GM19193 (cell line): ENCODE data around the gene HSD17B2.

Source experiments
- POLR2A ChIP-seq: IDR thresholded peaks from 4 replicates; pipeline ENCODE4 v1.6.1; 2011; ENCODE audit not compliant: insufficient read depth, insufficient read length; ENCODE audit errors: extremely low read depth

The HSD17B2 gene, protein sequence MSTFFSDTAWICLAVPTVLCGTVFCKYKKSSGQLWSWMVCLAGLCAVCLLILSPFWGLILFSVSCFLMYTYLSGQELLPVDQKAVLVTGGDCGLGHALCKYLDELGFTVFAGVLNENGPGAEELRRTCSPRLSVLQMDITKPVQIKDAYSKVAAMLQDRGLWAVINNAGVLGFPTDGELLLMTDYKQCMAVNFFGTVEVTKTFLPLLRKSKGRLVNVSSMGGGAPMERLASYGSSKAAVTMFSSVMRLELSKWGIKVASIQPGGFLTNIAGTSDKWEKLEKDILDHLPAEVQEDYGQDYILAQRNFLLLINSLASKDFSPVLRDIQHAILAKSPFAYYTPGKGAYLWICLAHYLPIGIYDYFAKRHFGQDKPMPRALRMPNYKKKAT

DNA sequence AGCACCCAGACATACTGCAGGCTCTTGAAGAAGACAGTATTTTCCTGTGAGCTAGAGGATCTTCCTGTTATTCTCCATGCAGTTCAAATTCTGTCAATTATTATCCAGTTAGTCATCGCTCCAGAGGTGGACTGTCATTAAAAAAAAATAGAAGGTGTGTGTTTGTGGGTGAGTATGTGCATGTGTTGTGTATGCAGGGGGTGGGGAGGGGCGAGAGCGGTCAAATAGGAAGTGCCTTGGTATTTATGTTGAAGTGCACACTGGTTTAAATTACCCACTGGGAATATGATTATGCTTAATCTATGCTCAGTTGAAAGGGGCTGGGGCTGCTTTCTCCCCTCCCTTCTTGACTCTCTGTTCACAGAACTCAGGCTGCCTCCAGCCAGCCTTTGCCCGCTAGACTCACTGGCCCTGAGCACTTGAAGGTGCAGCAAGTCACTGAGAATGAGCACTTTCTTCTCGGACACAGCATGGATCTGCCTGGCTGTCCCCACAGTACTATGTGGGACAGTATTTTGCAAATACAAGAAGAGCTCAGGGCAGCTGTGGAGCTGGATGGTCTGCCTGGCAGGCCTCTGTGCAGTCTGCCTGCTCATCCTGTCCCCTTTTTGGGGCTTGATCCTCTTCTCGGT, at the start of gene HSD17B2:
HSD17B2 (plus strand) TSS at position 273 of the 632 bp plus-strand sequence; CDS start at position 445, 172 bp downstream.
- TF ChIP-seq POLR2A: no peak

DNA sequence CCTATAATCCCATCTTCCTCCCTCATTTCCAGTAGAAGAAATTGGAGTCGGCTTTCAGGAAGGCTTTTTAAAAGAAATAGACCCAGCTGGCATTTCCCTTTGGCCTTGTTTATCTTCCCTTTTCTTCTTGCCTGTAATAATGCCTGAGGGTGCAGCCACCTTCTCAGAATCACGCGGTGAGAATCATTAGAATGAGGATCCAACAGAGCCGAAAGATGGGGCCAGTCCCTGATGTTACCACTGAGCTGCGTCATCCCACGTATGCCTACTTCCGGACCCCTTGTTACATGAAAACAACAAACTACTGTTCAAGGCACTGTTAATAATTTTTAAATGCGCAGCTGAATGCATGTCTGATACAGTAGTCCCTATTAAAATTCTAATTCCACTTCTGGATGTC, 47.9 kb upstream of the HSD17B2 start:
- TF ChIP-seq POLR2A: no peak

DNA sequence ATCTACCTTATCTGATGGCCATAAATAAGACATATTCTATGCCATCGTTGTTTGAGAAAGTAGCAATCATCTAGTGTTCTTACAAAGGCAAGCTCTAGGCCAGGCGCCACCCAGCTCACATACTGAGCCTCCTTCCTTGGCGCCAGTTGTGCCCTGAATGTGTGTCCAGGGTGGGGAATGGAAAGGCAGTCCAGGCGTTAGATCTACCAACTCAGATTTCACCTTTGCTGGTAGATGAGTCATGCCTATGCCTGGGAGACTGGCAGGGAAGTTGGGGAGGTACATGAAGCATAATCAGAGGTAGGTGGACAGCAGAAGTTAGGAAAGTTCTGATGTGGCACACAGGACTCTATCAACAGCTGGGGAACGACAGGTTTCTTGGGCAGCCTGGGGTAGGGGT, 47.3 kb upstream of the HSD17B2 start:
- TF ChIP-seq POLR2A: no peak

DNA sequence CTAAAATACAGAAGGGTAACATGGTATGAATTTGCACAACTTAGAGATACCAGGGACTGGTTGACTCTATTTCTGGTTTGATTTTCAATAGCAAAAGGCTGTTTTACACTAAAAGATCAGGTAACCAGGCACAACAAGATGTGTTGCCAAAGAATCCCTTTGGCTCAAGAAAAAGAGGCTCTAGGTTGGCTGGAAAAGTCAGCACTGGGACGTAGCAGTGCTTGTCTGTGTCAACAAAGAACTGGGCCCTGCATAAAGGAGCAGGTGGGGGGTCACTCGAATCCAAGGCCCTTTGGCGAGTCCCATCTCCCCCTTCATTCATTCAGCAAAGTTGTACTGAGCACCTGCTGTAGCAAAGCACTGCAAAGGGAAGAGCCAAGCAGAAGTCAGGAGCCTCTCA, 42.2 kb upstream of the HSD17B2 start:
- no peak for TF ChIP-seq POLR2A

DNA sequence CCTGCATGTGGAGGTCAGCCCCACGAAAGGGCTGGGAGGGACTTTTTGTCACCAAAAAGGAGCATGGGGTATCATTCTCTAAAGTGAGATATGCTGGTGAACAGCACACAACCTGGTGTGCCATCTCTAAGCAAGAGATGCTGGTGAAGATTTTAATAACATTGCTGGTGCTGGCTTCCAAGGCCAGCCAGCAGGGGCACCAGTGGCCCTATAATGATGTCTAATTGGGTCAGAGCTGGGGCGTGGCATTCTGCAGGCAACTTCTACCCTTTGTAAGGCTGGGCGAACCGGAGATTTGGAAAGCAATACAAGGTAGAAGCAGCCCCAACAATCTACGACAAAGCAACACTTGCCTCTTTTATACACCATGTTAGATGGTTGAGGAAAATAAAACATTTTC, 40.6 kb upstream of the HSD17B2 start:
- TF ChIP-seq POLR2A: no peak

DNA sequence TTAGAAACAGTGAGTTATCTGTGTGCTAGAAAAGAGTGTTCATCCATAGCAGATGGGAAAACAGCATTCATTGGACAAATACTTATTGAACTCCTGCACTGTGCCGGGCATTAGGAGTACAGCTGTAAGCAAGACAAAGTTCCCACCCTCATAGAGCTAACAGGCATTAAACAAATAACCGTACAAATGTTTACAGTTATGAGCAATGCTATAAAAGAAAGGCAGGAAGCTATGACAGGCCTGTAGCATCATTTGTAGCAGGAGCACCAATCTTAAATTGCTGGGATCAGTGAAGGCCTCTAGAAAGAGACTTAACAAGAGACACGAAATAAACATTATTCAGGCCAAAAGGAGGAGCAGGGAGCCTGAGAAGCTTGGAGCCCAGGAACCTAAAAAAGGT, 39.4 kb upstream of the HSD17B2 start:
- TF ChIP-seq POLR2A: no peak

DNA sequence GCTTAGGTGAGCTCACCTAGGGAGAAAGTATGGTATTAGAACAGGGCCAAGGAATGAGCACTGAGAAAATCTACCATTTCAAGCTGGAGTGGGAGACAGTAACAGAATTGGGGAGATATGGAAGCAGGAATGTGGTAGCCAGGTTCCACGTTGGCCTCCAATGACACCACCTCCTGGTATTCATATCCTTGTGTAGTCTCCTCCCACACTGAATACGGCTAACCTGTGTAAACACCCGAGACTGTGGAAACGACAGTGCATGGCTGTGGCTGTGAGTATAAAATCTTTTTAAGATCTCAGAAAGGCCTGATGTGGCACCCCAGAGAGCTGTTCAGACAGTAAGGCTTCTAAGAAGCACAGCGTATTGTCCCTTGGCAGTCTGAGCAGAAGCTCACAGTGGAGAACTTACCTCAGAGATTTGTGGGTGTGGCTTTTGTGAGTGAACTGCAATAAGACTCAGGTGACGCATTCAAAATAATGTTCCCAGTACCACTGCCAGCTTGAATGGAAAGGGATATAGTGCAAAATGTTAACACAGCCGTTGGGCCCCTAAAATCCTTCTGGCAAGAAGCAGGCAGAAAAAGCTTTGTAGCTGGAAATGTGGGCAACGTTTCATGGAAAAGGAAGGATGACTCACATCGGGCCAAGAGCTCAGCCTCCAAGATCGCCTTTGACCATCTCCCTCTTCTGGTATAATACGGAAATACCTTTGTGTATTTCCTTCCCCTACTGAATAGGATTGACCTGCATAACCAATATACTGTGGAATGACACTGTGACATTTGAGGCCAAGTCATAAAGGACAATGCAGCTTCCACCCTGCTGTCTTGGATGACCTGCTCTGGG, 38.2 kb upstream of the HSD17B2 start:
- no peak for TF ChIP-seq POLR2A

DNA sequence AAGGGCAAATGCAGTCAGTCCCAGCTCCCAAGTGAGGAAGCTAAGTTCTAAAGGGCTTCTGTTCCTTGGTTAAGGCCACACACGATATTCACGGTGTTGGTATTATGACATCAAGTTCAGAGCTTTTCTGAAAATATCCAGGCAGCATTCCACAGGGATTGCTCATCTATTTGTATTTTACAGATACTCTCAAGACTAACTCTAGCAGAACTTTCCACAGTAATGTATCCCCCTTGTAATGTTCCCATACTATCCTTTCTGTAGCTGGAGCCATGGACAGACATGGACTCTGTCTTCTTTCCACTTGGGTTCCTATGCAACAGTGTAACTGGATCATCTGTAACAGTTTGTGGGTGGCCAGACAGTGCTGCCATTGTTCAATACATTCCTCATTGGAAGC, 37.3 kb upstream of the HSD17B2 start:
- no peak for TF ChIP-seq POLR2A

DNA sequence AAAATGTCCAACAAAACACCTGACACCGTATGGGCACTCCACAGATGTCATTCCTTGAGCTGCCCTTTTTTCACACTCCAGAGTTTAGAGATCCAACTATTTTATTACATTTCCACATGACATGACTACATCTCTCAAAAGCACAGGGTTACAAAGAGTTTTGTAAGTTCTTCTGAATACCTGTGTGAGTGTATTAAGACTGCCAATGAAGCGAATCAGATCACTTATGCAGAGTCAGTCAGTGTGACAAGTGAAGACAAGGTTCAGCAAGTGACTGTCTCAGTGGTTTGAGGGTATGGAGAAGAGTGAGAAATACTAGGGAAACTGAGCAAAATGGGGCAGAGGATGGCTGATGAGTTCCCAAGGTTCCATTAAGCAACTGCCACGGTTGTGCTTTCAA, 32.2 kb upstream of the HSD17B2 start:
- TF ChIP-seq POLR2A: no peak

DNA sequence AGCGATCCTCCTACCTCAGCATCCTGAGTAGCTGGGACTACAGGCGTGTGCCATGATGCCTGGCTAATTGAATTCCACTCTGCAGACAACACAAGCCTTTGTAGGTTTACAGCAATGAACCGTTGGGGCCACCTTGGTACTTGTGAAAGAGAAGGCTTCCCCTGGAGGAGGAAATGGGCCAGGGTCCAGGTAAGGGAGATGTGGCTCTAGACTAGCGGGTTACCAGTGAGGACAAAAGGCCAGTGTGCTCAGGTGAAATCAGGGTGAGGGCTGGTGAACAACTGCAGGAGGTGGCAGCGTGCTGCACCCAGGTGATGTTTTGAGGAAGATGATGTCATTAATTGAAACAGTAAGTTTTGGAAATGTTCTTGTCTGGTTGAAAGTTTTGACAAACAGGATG, 30.5 kb upstream of the HSD17B2 start:
- no peak for TF ChIP-seq POLR2A

DNA sequence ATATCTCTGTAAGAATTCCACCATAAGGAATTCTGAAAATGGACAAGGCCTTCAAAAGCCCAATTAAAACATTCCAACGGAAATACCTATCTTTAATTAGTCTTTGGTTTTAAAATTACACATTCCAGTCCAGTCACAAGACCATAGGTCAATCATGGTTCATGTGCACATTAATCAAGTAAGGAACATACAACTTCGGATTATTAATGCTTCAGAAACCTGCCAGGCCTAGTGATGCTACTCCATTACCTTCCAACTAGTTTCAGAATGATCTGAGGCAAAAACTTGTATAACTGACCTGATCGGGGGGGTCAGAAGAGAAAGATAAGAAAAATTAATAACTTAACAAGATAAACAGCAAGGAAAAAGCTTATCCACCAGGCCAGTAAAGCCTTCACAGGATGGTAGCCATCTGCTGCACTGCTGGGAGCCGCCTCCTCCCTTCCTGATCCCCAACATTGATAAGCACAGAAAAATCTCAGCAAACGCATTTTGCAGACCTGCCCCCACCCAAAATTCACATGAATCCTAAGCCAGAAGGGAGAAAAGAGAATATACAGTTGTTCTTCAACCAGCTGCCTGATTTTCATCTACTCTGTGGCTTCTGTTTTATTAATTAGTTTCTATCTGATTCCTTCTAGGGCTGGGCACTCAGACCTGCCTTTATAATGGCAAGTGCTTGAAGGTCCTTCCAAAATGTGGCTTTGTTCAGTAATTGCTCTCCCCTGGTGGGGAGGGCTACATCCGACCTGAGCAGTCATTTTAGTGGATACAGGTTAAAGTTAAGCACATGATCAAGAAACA, 29.8 kb upstream of the HSD17B2 start:
- no peak for TF ChIP-seq POLR2A

DNA sequence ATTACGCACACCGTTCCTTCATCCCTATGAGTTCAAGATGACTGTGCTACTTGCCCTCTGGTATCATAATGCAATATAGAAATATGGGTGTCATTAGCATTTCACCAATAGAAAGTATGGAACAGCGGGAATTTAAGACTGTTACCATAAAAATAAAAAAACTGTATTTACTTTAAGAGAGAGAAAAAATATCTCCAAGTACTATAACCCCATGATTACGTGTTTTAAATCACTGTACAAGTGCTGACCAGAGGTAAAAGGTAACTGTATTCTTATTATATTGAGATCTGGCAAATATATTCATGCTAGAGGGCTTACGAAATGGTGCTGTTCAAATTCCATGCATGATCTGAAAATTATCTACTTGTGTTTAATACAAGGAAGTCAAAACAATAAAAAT, 29.0 kb upstream of the HSD17B2 start:
- TF ChIP-seq POLR2A: no peak

DNA sequence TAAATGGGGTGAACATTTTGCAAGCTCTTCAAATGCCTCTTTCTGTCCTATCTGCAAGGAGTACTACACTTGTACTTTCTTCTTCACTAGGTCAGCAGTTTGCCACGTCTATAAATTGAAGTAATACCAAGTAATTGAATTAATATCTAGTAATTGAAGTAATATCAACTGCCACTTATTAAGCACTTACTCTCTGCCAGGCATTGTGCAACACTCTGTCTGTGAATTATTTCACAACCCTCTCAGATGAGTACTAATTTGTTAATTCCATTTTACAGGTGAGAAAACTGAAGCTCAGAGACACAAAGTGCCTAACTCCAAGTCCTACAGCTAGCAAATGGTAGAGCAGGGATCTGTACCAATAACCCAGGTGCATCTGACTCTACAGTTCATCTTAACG, 27.9 kb upstream of the HSD17B2 start:
- TF ChIP-seq POLR2A: no peak

DNA sequence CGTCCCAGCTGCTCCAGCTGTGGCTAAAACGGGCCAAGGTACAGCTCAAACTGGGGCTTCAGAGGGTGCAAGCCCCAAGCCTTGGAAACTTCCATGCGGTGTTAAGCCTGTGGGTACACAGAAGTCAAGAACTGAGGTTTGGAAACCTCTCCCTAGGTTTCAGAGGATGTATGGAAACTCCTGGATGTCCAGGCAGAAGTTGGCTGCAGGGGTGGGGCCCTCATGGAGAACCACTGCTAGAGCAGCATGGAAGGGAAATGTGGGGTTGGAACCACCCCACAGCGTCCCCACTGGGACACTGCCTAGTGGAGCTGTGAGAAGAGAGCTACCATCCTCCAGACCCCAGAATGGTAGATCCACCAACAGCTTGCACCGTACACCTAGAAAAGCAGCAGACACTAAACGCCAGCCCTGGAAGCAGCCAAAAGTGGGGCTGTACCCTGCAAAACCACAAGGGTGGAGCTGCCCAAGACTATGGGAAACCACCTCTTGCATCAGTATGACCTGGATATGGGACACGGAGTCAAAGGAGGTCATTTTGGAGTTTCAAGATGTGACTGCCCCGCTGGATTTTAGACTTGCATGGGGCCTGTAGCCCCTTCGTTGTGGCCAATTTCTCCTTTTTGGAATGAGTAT, 26.0 kb upstream of the HSD17B2 start:
- TF ChIP-seq POLR2A: no peak
